Lower leg skin (tissue), 3 donors: ENCODE measurements around the gene KTN1.

ENCODE experiments used
- CTCF ChIP-seq, 3 donors: fragments of 450-650 bp; IDR thresholded peaks; one replicate each; pipeline ENCODE4 v1.5.1; 2016; ENCODE audit warnings: antibody characterized with exemption in 3 of 3, mild to moderate bottlenecking in 3 of 3, moderate library complexity in 2 of 3
- POLR2A ChIP-seq, 2 donors: fragments of 450-650 bp; IDR thresholded peaks; one replicate each; pipeline ENCODE4 v1.6.1; 2016 to 2017; ENCODE audit warnings: antibody characterized with exemption in 2 of 2, mild to moderate bottlenecking in 1 of 2, moderate library complexity in 1 of 2

- TF ChIP-seq CTCF (IDR thresholded peaks at IDR 0.05), result no peak
- no peak for TF ChIP-seq POLR2A (IDR thresholded peaks at IDR 0.05)
These were observed 29.7 kb downstream of the KTN1 start for GRCh38 chr14:55609681-55610080.
